Measurements from ENCODE around the gene DTNBP1.

Gene DTNBP1

GRCh38 chr6:15512721-15513120 lies 150.1 kb downstream of the DTNBP1 start:
- TF ChIP-seq CTCF (IDR thresholded peaks at IDR 0.05; ENCODE audit: extremely low read depth, insufficient read depth, missing control alignments), result no peak
- DNase-seq (ENCODE audit: low spot score), result no peak
- in situ Hi-C loops (cut with MboI; ENCODE audit: low pct_unique_long_range_greater_than_20kb, low sequenced_read_pairs, unreplicated experiment), result no loop called here

- in situ Hi-C loops (cut with MboI; ENCODE audit: low pct_unique_long_range_greater_than_20kb, low sequenced_read_pairs, unreplicated experiment), result no loop called here
- peak; percentile 12 for TF ChIP-seq CTCF (IDR thresholded peaks at IDR 0.05; ENCODE audit: extremely low read depth, insufficient read depth, missing control alignments)
- no peak for DNase-seq (ENCODE audit: low spot score)
These were observed 150.7 kb downstream of the DTNBP1 start for GRCh38 chr6:15512126-15512525.

- no peak for DNase-seq (ENCODE audit: low spot score)
- TF ChIP-seq CTCF (IDR thresholded peaks at IDR 0.05; ENCODE audit: extremely low read depth, insufficient read depth, missing control alignments), result no peak
- in situ Hi-C loops (cut with MboI; ENCODE audit: low pct_unique_long_range_greater_than_20kb, low sequenced_read_pairs, unreplicated experiment), result no loop called here
These were observed 151.3 kb downstream of the DTNBP1 start for GRCh38 chr6:15511248-15512125.

GRCh38 chr6:15510536-15511247 lies 152.1 kb downstream of the DTNBP1 start:
- in situ Hi-C loops (cut with MboI; ENCODE audit: low pct_unique_long_range_greater_than_20kb, low sequenced_read_pairs, unreplicated experiment), result no loop called here
- no peak for TF ChIP-seq CTCF (IDR thresholded peaks at IDR 0.05; ENCODE audit: extremely low read depth, insufficient read depth, missing control alignments)
- DNase-seq (ENCODE audit: low spot score), result no peak

GRCh38 chr6:15510121-15510520 lies 152.7 kb downstream of the DTNBP1 start:
- in situ Hi-C loops (cut with MboI; ENCODE audit: low pct_unique_long_range_greater_than_20kb, low sequenced_read_pairs, unreplicated experiment), result no loop called here
- no peak for DNase-seq (ENCODE audit: low spot score)
- TF ChIP-seq CTCF (IDR thresholded peaks at IDR 0.05; ENCODE audit: extremely low read depth, insufficient read depth, missing control alignments), result no peak

- in situ Hi-C loops (cut with MboI; ENCODE audit: low pct_unique_long_range_greater_than_20kb, low sequenced_read_pairs, unreplicated experiment), result no loop called here
- DNase-seq (ENCODE audit: low spot score), result no peak
- TF ChIP-seq CTCF (IDR thresholded peaks at IDR 0.05; ENCODE audit: extremely low read depth, insufficient read depth, missing control alignments), result no peak
These were observed 153.4 kb downstream of the DTNBP1 start for GRCh38 chr6:15509335-15509933.

Data from GM13977 (cell line).